OCI-LY3 (cell line): ENCODE data around the gene YPEL5.

Experiments
- CTCF ChIP-seq: fragments of 200-600, 300-600 bp; sonication (generic); IDR thresholded peaks from 2 replicates; pipeline ENCODE4 v1.5.1; 2014; ENCODE audit warnings: antibody characterized with exemption, low read length, low read depth
- EZH2phosphoT487 ChIP-seq: fragments of 200-600 bp; shearing (Covaris generic); IDR thresholded peaks from 2 replicates; pipeline ENCODE4 v1.6.1; 2018; ENCODE audit warnings: antibody characterized with exemption, mixed run types, low read depth

GRCh38 chr2:30122362-30122761 is 24.4 kb upstream of the YPEL5 start:
- no peak for TF ChIP-seq CTCF
- TF ChIP-seq EZH2phosphoT487, result no peak
